GM20431 (cell line): Measurements from ENCODE around the gene ATP8B4.

ENCODE experiments used
- in situ Hi-C: fragments of 300-500 bp; cut with MseI, MboI; formaldehyde crosslinking; loops from one replicate; pipeline ENCODE4 v1.15.0; 2020; ENCODE audit warnings: low sequenced_read_pairs; ENCODE audit not compliant: unreplicated experiment

The ATP8B4 gene

GRCh38 chr15:50066202-50066601 is 52.8 kb downstream of the ATP8B4 start:
- in situ Hi-C loops, result no loop called here

GRCh38 chr15:50065279-50065678 is 53.8 kb downstream of the ATP8B4 start:
- in situ Hi-C loops, result no loop called here

GRCh38 chr15:50064673-50065072 is 54.4 kb downstream of the ATP8B4 start:
- in situ Hi-C loops, result no loop called here

- in situ Hi-C loops, result no loop called here
Observed at GRCh38 chr15:50063226-50063625, 55.8 kb downstream of the ATP8B4 start.

GRCh38 chr15:50061503-50061902 is 57.5 kb downstream of the ATP8B4 start:
- in situ Hi-C loops, result no loop called here

- in situ Hi-C loops, result no loop called here
Observed at GRCh38 chr15:50059883-50060282, 59.1 kb downstream of the ATP8B4 start.

- in situ Hi-C loops, result no loop called here
Observed at GRCh38 chr15:50059203-50059772, 59.7 kb downstream of the ATP8B4 start.

- in situ Hi-C loops, result no loop called here
Observed at GRCh38 chr15:50057905-50058639, 61.0 kb downstream of the ATP8B4 start.

- in situ Hi-C loops, result no loop called here
Observed at GRCh38 chr15:50057196-50057595, 61.8 kb downstream of the ATP8B4 start.

GRCh38 chr15:50055750-50056157 is 63.3 kb downstream of the ATP8B4 start:
- in situ Hi-C loops, result no loop called here

GRCh38 chr15:50055332-50055731 is 63.7 kb downstream of the ATP8B4 start:
- in situ Hi-C loops, result no loop called here

GRCh38 chr15:50053055-50053856 is 65.8 kb downstream of the ATP8B4 start:
- in situ Hi-C loops, result no loop called here

- in situ Hi-C loops, result no loop called here
Observed at GRCh38 chr15:50051811-50052419, 67.1 kb downstream of the ATP8B4 start.

- in situ Hi-C loops, result no loop called here
Observed at GRCh38 chr15:50050986-50051743, 67.9 kb downstream of the ATP8B4 start.

- in situ Hi-C loops, result no loop called here
Observed at GRCh38 chr15:50049871-50050270, 69.2 kb downstream of the ATP8B4 start.

GRCh38 chr15:50046867-50047266 is 72.2 kb downstream of the ATP8B4 start:
- in situ Hi-C loops, result no loop called here

- in situ Hi-C loops, result no loop called here
Observed at GRCh38 chr15:50046159-50046558, 72.9 kb downstream of the ATP8B4 start.

GRCh38 chr15:50044904-50045303 is 74.1 kb downstream of the ATP8B4 start:
- in situ Hi-C loops, result no loop called here

GRCh38 chr15:50044406-50044805 is 74.6 kb downstream of the ATP8B4 start:
- in situ Hi-C loops, result no loop called here

- in situ Hi-C loops, result no loop called here
Observed at GRCh38 chr15:50042775-50043174, 76.3 kb downstream of the ATP8B4 start.
